Vagina (tissue), 2 donors: ENCODE data around the gene STRN. TPM values are rescaled to one million over a fixed set of nuclear protein-coding genes. Genes with fewer than 3 reads are reported as not detected.

Source experiments
- DNase-seq, 2 donors: peaks; one replicate each; pipeline ENCODE4 v3.0.0-alpha.2; 2017; ENCODE audit errors: extremely low spot score in 2 of 2
- H3K27ac ChIP-seq: fragments of 200-600 bp; sonication (generic); one replicate; pipeline ENCODE4 v1.5.1; 2019
- H3K27me3 ChIP-seq: fragments of 200-600 bp; sonication (generic); one replicate; pipeline ENCODE4 v1.5.1; 2019
- H3K36me3 ChIP-seq, 2 donors: fragments of 200-600 bp; sonication (generic); one replicate each; pipeline ENCODE4 v1.5.1; 2017 to 2019
- H3K4me1 ChIP-seq: fragments of 200-600 bp; sonication (generic); one replicate; pipeline ENCODE4 v1.5.1; 2019
- H3K4me3 ChIP-seq, 2 donors: fragments of 200-600 bp; sonication (generic); 1 replicate in 1 of 2; 2 replicates in 1 of 2; pipeline ENCODE4 v1.5.1; 2016 to 2019
- H3K9me3 ChIP-seq: fragments of 200-600 bp; sonication (generic); one replicate; pipeline ENCODE4 v1.5.1; 2019
- POLR2A ChIP-seq, 2 donors: fragments of 450-650 bp; IDR thresholded peaks; one replicate each; pipeline ENCODE4 v1.6.1; 2017; ENCODE audit warnings: antibody characterized with exemption in 2 of 2, mild to moderate bottlenecking in 2 of 2, moderate library complexity in 2 of 2
- POLR2AphosphoS5 ChIP-seq, 2 donors: sonication (generic); formaldehyde crosslinking; IDR thresholded peaks; one replicate each; pipeline ENCODE4 v1.9.0; 2017; ENCODE audit warnings: antibody characterized with exemption in 2 of 2, mild to moderate bottlenecking in 2 of 2, low read depth in 1 of 2; ENCODE audit not compliant: insufficient read depth in 1 of 2
- intact Hi-C: fragments of 100-400 bp; cut with DNase I; formaldehyde crosslinking; loops from one replicate; pipeline ENCODE4 v1.15.1; 2023
- total RNA-seq: library from RNA; depleted of rRNA; stranded (reverse); fragments of >200 nt; gene quantifications from one replicate; pipeline ENCODE4 v1.2.3, GENCODE V29; 2016
- TF ChIP-seq, protein P1 (sequence below), 3 experiments: fragments of 450-650 bp in 2 of 3; fragments of 200-600 bp in 1 of 3; sonication (generic) in 1 of 3; IDR thresholded peaks; one replicate each; pipeline ENCODE4 v1.5.1; 2017 to 2019; ENCODE audit warnings: antibody characterized with exemption in 3 of 3, mild to moderate bottlenecking in 2 of 3, moderate library complexity in 2 of 3

STRN gene
- total RNA-seq, 1 donor from 2014 or later = 19.4 TPM

DNA sequence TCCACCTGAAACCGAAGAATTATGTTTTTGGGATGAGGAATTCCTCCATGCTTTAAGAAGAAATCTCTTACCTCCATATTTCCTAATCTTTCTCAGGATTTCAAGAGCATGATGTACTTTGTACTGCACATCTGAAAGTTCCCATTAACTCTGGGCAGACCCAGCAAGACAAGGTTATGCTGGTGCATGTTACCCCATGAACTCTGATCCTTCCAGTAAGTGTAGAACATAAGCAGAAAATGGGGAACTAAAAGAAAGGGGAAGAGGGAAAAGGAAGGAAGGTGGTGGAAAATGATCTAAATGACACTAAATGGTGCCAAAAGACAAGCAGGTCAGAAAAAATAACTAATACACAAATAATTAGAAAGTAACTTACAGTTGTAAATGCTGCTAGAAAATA, 50.7 kb downstream of the STRN start:
- no peak for DNase-seq
- Histone ChIP-seq H3K27ac (no peak overlapping the region), H3K36me3 (peaks cover 0 to 24% of the 10 kb centered on the region in 2 donors), H3K27me3 (no peaks in the 10 kb centered on the region), H3K9me3 (no peaks in the 10 kb centered on the region), H3K4me3 (no peak overlapping the region), H3K4me1 (no peaks in the 10 kb centered on the region)
- TF ChIP-seq, protein P1, sequence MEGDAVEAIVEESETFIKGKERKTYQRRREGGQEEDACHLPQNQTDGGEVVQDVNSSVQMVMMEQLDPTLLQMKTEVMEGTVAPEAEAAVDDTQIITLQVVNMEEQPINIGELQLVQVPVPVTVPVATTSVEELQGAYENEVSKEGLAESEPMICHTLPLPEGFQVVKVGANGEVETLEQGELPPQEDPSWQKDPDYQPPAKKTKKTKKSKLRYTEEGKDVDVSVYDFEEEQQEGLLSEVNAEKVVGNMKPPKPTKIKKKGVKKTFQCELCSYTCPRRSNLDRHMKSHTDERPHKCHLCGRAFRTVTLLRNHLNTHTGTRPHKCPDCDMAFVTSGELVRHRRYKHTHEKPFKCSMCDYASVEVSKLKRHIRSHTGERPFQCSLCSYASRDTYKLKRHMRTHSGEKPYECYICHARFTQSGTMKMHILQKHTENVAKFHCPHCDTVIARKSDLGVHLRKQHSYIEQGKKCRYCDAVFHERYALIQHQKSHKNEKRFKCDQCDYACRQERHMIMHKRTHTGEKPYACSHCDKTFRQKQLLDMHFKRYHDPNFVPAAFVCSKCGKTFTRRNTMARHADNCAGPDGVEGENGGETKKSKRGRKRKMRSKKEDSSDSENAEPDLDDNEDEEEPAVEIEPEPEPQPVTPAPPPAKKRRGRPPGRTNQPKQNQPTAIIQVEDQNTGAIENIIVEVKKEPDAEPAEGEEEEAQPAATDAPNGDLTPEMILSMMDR (IDR thresholded peaks at IDR 0.05) = no peak
- TF ChIP-seq POLR2AphosphoS5 (IDR thresholded peaks at IDR 0.05; ENCODE audit: insufficient read depth in 1 of 2, low read depth in 1 of 2) (no peak), POLR2A (IDR thresholded peaks at IDR 0.05) (no peak)
- intact Hi-C loops = no loop called here

DNA sequence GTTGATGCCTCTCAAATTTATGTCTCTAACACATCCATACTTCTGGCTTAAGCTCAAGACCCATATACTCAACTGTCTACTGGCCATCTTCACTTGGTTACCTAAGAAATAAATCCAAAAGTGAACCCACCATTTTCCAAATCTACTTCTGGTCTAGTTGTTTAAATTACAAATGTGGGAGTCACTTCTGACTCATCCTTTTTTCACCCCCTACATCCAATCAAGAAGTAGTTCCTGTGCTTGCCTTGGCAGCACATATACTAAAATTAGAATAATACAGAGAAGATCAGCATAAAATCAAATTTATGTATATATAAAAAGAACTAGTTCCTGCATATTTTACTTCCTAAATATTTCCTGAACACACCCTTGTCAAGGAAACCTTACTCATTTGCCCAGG, 53.6 kb downstream of the STRN start:
- Histone ChIP-seq H3K27ac (no peak overlapping the region), H3K4me1 (no peaks in the 10 kb centered on the region), H3K27me3 (no peaks in the 10 kb centered on the region), H3K4me3 (no peak overlapping the region), H3K36me3 (peaks cover 0 to 24% of the 10 kb centered on the region in 2 donors), H3K9me3 (no peaks in the 10 kb centered on the region)
- TF ChIP-seq, protein P1 (IDR thresholded peaks at IDR 0.05) = no peak
- TF ChIP-seq POLR2A (IDR thresholded peaks at IDR 0.05) = no peak
- no peak for TF ChIP-seq POLR2AphosphoS5 (IDR thresholded peaks at IDR 0.05; ENCODE audit: insufficient read depth in 1 of 2, low read depth in 1 of 2)
- DNase-seq = no peak
- intact Hi-C loops = no loop called here

DNA sequence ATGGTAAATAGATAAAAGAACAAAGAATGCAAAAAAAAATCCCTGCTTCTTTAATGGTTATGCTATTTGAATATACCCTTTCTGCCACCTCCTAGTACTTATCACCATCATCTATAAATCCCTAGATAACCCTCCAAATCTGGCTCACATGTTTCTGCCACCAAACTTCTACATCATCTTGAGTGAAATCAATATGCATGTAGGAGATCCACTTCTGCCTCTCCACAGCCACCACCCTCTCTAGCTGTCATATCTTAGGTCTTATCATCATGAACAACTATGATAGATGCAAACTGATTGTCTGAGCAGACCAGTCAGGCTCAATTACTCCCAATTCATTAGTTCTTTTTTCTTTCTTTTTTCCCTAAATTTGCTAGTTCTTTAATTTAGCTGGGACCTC, 55.3 kb downstream of the STRN start:
- intact Hi-C loops = no loop called here
- H3K27ac ChIP-seq = no peak overlapping the region
- H3K4me3 ChIP-seq = no peak overlapping the region
- no peak for TF ChIP-seq POLR2A (IDR thresholded peaks at IDR 0.05)
- no peak for TF ChIP-seq POLR2AphosphoS5 (IDR thresholded peaks at IDR 0.05; ENCODE audit: insufficient read depth in 1 of 2, low read depth in 1 of 2)
- TF ChIP-seq, protein P1 (IDR thresholded peaks at IDR 0.05) = no peak
- no peak for DNase-seq
- no peaks in the 10 kb centered on the region for H3K27me3 ChIP-seq
- H3K9me3 ChIP-seq = no peaks in the 10 kb centered on the region
- no peaks in the 10 kb centered on the region for H3K4me1 ChIP-seq
- H3K36me3 ChIP-seq = peaks cover 0 to 23% of the 10 kb centered on the region in 2 donors

DNA sequence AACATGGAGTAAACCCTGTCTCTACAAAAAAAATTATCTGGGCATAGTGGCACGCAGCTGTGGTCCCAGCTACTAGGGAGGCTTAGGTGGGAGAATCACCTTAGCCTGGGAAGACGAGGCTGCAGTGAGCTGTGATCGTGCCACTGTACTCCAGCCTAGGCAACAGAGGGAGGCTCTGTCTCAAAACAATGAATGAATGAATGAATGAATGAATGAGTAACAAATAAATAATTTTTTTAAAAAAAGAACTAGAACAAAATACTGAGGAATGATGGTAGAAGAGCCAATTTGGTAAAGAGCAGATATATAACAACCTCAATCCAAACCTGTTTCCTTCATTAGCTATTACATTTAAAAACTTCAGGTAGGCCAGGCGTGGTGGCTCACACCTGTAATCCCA, 60.1 kb downstream of the STRN start:
- no peaks in the 10 kb centered on the region for H3K27me3 ChIP-seq
- DNase-seq = no peak
- no peak overlapping the region for H3K27ac ChIP-seq
- H3K4me1 ChIP-seq = no peaks in the 10 kb centered on the region
- intact Hi-C loops = no loop called here
- TF ChIP-seq, protein P1 (IDR thresholded peaks at IDR 0.05) = no peak
- TF ChIP-seq POLR2AphosphoS5 (IDR thresholded peaks at IDR 0.05; ENCODE audit: insufficient read depth in 1 of 2, low read depth in 1 of 2) (no peak), POLR2A (IDR thresholded peaks at IDR 0.05) (no peak)
- peaks cover 0 to 2% of the 10 kb centered on the region in 2 donors for H3K36me3 ChIP-seq
- no peaks in the 10 kb centered on the region for H3K9me3 ChIP-seq
- H3K4me3 ChIP-seq = no peak overlapping the region

DNA sequence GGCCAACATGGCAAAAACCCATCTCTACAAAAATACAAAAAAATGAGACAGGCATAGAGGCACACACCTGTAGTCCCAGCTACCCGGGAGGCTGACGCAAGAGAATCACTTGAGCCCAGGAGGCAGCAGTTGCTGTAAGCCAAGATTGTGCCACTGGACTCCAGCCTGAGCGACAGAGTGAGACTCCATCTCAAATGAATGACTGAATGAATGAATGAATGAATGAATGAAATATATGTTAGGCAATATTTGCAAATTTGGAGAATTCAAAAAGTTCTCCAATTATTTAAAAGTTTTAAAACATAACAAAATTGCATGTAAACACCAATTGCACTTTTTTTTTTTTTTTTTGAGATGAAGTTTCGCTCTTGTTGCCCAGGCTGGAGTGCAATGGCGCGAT, 61.7 kb downstream of the STRN start:
- no peak for DNase-seq

More for the DNA sequence above, 61.7 kb downstream of the STRN start:
- Histone ChIP-seq H3K27me3 (no peaks in the 10 kb centered on the region), H3K4me1 (no peaks in the 10 kb centered on the region), H3K36me3 (peaks cover 0 to 2% of the 10 kb centered on the region in 2 donors), H3K9me3 (no peaks in the 10 kb centered on the region), H3K4me3 (no peak overlapping the region), H3K27ac (no peak overlapping the region)
- intact Hi-C loops = no loop called here
- TF ChIP-seq POLR2AphosphoS5 (IDR thresholded peaks at IDR 0.05; ENCODE audit: insufficient read depth in 1 of 2, low read depth in 1 of 2) (no peak), POLR2A (IDR thresholded peaks at IDR 0.05) (no peak)
- TF ChIP-seq, protein P1 (IDR thresholded peaks at IDR 0.05) = no peak
